Activated CD4-positive, alpha-beta T cell treated with anti-CD3 and anti-CD28 coated beads, Interleukin-2, amount 10 ng/mL, durations not matched to agents 7 days and 5 days (primary cell): Measurements from ENCODE around the gene ZYG11B. TPM values are rescaled to one million over a fixed set of nuclear protein-coding genes. Genes with fewer than 3 reads are reported as not detected.
"Not testable (repeated sequence)": the region's sequence is repeated elsewhere in the genome, so short reads cannot be mapped to it uniquely, and the experiment has no call there.

ENCODE experiments used
- CTCF ChIA-PET: fragments of 350-600 bp; sonication (Branson Sonifier 250); formaldehyde crosslinking; loops from one replicate; lab custom pipeline; 2021; ENCODE audit warnings: antibody characterized with exemption; lab: Charles Lee
- POLR2A ChIA-PET: fragments of 350-600 bp; sonication (Branson Sonifier 250); formaldehyde crosslinking; loops from one replicate; lab custom pipeline; 2021; ENCODE audit warnings: antibody characterized with exemption; lab: Charles Lee
- DNase-seq: peaks from one replicate; pipeline ENCODE4 v3.0.0-alpha.2; 2020
- H3K27ac Mint-ChIP-seq: one replicate; pipeline ENCODE4 v1.8.0; 2021; ENCODE audit warnings: mild to moderate bottlenecking, moderate library complexity, mixed read lengths
- H3K27me3 Mint-ChIP-seq: one replicate; pipeline ENCODE4 v1.8.0; 2021; ENCODE audit warnings: mixed read lengths
- H3K36me3 Mint-ChIP-seq: one replicate; pipeline ENCODE4 v1.8.0; 2021; ENCODE audit warnings: low read depth, mixed read lengths
- H3K4me1 Mint-ChIP-seq: one replicate; pipeline ENCODE4 v1.8.0; 2021; ENCODE audit warnings: mixed read lengths
- H3K4me3 Mint-ChIP-seq: one replicate; pipeline ENCODE4 v1.8.0; 2021; ENCODE audit warnings: mild to moderate bottlenecking, moderate library complexity, mixed read lengths
- H3K9me3 Mint-ChIP-seq: one replicate; pipeline ENCODE4 v1.8.0; 2021; ENCODE audit warnings: mixed read lengths
- total RNA-seq, 2 experiments: library from RNA; stranded (reverse); gene quantifications; one replicate each; pipeline ENCODE4 v1.2.3, GENCODE V29; 2021

The ZYG11B gene
- total RNA-seq, 2 experiments from 2014 or later = 14.5 to 14.8 TPM

DNA sequence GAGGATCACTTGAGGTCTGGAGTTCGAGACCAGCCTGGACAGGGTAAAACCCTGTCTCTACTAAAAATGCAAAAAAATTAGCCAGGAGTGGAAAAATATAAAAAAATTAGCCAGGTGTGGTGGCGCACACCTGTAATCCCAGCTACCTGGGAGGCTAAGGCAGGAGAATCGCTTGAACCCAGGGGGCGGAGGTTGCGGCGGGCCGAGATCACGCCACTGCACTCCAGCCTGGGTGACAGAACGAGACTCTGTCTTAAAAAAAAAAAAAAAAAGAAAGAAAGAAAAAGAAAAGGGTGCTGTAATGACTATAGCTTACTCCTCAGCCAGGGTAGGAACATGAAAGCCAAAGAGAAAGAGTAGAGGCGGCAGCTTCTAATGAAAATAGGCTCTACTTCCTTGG lies 32.9 kb upstream of the ZYG11B start:
- peaks cover 20% of the 10 kb centered on the region for H3K4me1 Mint-ChIP-seq
- H3K27ac Mint-ChIP-seq, DNase-seq, H3K27me3 Mint-ChIP-seq, H3K4me3 Mint-ChIP-seq, H3K9me3 Mint-ChIP-seq, POLR2A ChIA-PET: not testable (repeated sequence)
- peaks cover 23% of the 10 kb centered on the region for H3K36me3 Mint-ChIP-seq
- CTCF ChIA-PET = interaction anchor here (0.7 to 0.8 kb wide), 2 partner anchors 37 to 1272 kb away, joined by 3 to 4 read pairs; no protein-coding TSS in a partner anchor

GRCh38 chr1:52693843-52694242 lies 32.4 kb upstream of the ZYG11B start:
- POLR2A ChIA-PET = no interaction called here
- CTCF ChIA-PET = interaction anchor here (0.7 to 1.3 kb wide), 3 partner anchors 8 to 1272 kb away, joined by 3 to 5 read pairs (median 3); no protein-coding TSS in a partner anchor
- Mint-ChIP-seq H3K36me3 (peaks cover 19% of the 10 kb centered on the region), H3K4me1 (peaks cover 25% of the 10 kb centered on the region), H3K27me3 (no peaks in the 10 kb centered on the region), H3K9me3 (no peaks in the 10 kb centered on the region), H3K4me3 (no peak overlapping the region), H3K27ac (no peak overlapping the region)
- DNase-seq = no peak

- ChIA-PET CTCF (interaction anchor here (1.5 kb wide), 1 partner anchor 10 kb away, joined by 6 read pairs; no protein-coding TSS in a partner anchor), POLR2A (no interaction called here)
- H3K27ac Mint-ChIP-seq = no peak overlapping the region
- peaks cover 28% of the 10 kb centered on the region for H3K4me1 Mint-ChIP-seq
- no peak overlapping the region for H3K4me3 Mint-ChIP-seq
- DNase-seq = no peak
- no peaks in the 10 kb centered on the region for H3K9me3 Mint-ChIP-seq
- peaks cover 14% of the 10 kb centered on the region for H3K36me3 Mint-ChIP-seq
- H3K27me3 Mint-ChIP-seq = peaks cover 6% of the 10 kb centered on the region
These were observed 30.6 kb upstream of the ZYG11B start for GRCh38 chr1:52695627-52696026.

DNA sequence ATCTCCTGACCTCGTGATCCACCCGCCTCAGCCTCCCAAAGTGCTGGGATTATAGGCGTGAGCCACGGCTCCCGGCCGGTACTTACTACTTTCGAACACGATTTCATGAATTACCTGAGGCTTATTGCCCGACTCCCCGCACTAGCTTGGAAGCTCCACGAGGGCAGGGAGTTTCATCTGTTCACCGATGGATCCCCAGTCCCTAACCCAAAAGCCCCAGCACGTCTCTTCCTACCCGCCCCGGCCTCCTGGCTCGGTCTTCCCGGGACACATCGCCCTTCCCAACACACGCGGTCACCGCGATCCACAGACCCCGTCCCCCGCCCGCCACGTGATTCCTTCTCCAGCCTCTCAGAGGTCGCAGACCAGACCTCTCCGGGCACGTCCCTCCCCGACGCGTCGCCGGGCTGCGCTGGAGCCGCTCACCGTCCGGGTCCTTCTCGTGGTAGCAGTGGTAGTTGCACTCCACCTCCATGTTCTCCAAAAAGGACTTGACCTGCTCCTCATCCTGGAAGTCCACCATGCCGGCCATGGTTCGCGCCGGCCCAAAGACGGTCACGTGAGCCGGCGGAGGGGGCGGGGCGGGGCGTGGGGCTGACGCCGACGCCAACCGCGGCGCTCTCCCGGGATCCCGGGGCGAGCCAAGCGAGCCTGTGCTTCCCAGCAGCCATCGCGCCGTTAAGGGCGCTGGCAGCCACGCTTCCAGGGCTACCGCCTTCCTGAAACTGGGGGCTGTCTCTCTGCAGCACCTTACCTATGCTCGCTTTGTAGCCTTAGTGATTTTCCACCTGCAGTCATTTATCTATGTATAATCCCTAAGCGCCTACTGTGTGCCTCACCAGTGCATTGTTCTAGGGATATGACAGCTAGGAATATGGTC lies 28.2 kb upstream of the ZYG11B start, which contains the start of gene COA7:
COA7 (minus strand) TSS at position 553 of the 880 bp plus-strand sequence; CDS start at position 532, 21 bp downstream.
- POLR2A ChIA-PET = interaction anchor here (0.6 kb wide), 2 partner anchors 57 to 94 kb away, joined by 3 to 4 read pairs; no protein-coding TSS in a partner anchor

GRCh38 chr1:52702886-52703787 lies 23.1 kb upstream of the ZYG11B start:
- H3K27me3 Mint-ChIP-seq = peaks cover 11% of the 10 kb centered on the region
- H3K4me1 Mint-ChIP-seq = peaks cover 35% of the 10 kb centered on the region
- no peaks in the 10 kb centered on the region for H3K9me3 Mint-ChIP-seq
- CTCF ChIA-PET = interaction anchor here (1.2 to 2.5 kb wide), 4 partner anchors 10 to 561 kb away, joined by 3 to 9 read pairs (median 5); partner anchors contain the start of gene ZYG11B
- POLR2A ChIA-PET = no interaction called here
- H3K4me3 Mint-ChIP-seq = peak overlapping the region; percentile 74
- peak; percentile 87 for DNase-seq
- peak overlapping the region; percentile 94 for H3K27ac Mint-ChIP-seq
- no peaks in the 10 kb centered on the region for H3K36me3 Mint-ChIP-seq

More for the DNA sequence above, 28.2 kb upstream of the ZYG11B start, which contains the start of gene COA7:
- H3K4me1 Mint-ChIP-seq = peaks cover 39% of the 10 kb centered on the region
- peak within 1 kb of the TSS; percentile 92 for H3K4me3 Mint-ChIP-seq
- peak within 1 kb of the TSS; percentile 88 for H3K27ac Mint-ChIP-seq
- H3K27me3 Mint-ChIP-seq = peaks cover 9% of the 10 kb centered on the region
- peaks cover 2% of the 10 kb centered on the region for H3K36me3 Mint-ChIP-seq
- no peaks in the 10 kb centered on the region for H3K9me3 Mint-ChIP-seq
- DNase-seq = peak; percentile 66
- CTCF ChIA-PET = interaction anchor here (1.5 to 3.3 kb wide), 2 partner anchors 12 to 25 kb away, joined by 4 to 15 read pairs; no protein-coding TSS in a partner anchor

DNA sequence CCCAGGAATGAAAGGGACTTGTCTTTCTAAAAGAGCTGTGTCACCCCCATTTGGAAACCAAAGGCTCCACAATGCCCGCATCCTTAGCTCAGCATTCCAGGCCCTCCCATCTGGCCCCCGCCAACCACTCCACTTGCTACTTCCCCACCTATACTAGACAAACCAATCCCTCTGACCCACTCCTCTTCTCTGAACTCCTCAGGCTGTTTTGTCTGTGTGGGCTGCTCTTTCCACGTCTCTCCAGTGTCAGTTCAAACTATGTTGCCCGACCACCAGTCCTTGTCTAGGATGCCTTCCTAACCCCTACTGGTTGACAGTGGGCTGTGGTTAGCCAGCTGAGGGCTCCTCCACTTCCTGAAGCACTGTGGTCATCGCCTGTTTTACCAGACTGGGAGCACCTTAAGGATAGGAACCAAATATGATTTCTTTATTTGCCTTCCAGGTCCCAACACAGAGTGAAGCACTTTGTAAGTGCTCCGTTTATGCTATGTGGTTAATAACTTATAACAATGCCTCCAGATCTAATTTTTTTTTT lies 20.1 kb upstream of the ZYG11B start:
- ChIA-PET POLR2A (interaction anchor here (0.6 kb wide), 1 partner anchor 8 kb away, joined by 4 read pairs; no protein-coding TSS in a partner anchor), CTCF (interaction anchor here (1.0 kb wide), 1 partner anchor 11 kb away, joined by 5 read pairs; no protein-coding TSS in a partner anchor)
- DNase-seq = no peak
- peaks cover 7% of the 10 kb centered on the region for H3K27me3 Mint-ChIP-seq
- no peak overlapping the region for H3K4me3 Mint-ChIP-seq
- H3K9me3 Mint-ChIP-seq = no peaks in the 10 kb centered on the region
- H3K4me1 Mint-ChIP-seq = peaks cover 22% of the 10 kb centered on the region
- H3K27ac Mint-ChIP-seq = no peak overlapping the region
- H3K36me3 Mint-ChIP-seq = no peaks in the 10 kb centered on the region

GRCh38 chr1:52706941-52707926 lies 19.0 kb upstream of the ZYG11B start:
- H3K9me3 Mint-ChIP-seq = no peaks in the 10 kb centered on the region
- no peak overlapping the region for H3K27ac Mint-ChIP-seq
- POLR2A ChIA-PET = no interaction called here
- peaks cover 7% of the 10 kb centered on the region for H3K27me3 Mint-ChIP-seq
- peaks cover 20% of the 10 kb centered on the region for H3K4me1 Mint-ChIP-seq
- CTCF ChIA-PET = interaction anchor here (0.6 to 0.9 kb wide), 2 partner anchors 20 to 234 kb away, joined by 3 to 5 read pairs; no protein-coding TSS in a partner anchor
- no peak for DNase-seq
- no peaks in the 10 kb centered on the region for H3K36me3 Mint-ChIP-seq
- H3K4me3 Mint-ChIP-seq = no peak overlapping the region

- H3K9me3 Mint-ChIP-seq = no peaks in the 10 kb centered on the region
These were observed 18.2 kb upstream of the ZYG11B start for GRCh38 chr1:52707927-52708655.

GRCh38 chr1:52709016-52709415 lies 17.2 kb upstream of the ZYG11B start:
- CTCF ChIA-PET = interaction anchor here (0.7 to 1.0 kb wide), 2 partner anchors 8 to 1479 kb away, joined by 3 to 4 read pairs; no protein-coding TSS in a partner anchor
- Mint-ChIP-seq H3K9me3 (no peaks in the 10 kb centered on the region), H3K36me3 (no peaks in the 10 kb centered on the region), H3K27ac (no peak overlapping the region), H3K27me3 (peaks cover 7% of the 10 kb centered on the region), H3K4me3 (no peak overlapping the region), H3K4me1 (peaks cover 8% of the 10 kb centered on the region)
- DNase-seq = no peak
- POLR2A ChIA-PET = no interaction called here

More at GRCh38 chr1:52707927-52708655, 18.2 kb upstream of the ZYG11B start:
- ChIA-PET POLR2A (no interaction called here), CTCF (interaction anchor here (0.6 kb wide), 1 partner anchor 234 kb away, joined by 5 read pairs; no protein-coding TSS in a partner anchor)
- Mint-ChIP-seq H3K4me1 (peaks cover 15% of the 10 kb centered on the region), H3K36me3 (no peaks in the 10 kb centered on the region), H3K27ac (no peak overlapping the region), H3K4me3 (no peak overlapping the region), H3K27me3 (peaks cover 7% of the 10 kb centered on the region)
- no peak for DNase-seq

- H3K4me1 Mint-ChIP-seq = peaks cover 4% of the 10 kb centered on the region
- H3K9me3 Mint-ChIP-seq = no peaks in the 10 kb centered on the region
- no peaks in the 10 kb centered on the region for H3K36me3 Mint-ChIP-seq
- ChIA-PET POLR2A (no interaction called here), CTCF (interaction anchor here (1.2 to 2.7 kb wide), 2 partner anchors 10 to 27 kb away, joined by 3 to 9 read pairs; no protein-coding TSS in a partner anchor)
- peaks cover 3% of the 10 kb centered on the region for H3K27me3 Mint-ChIP-seq
- no peak overlapping the region for H3K4me3 Mint-ChIP-seq
- no peak overlapping the region for H3K27ac Mint-ChIP-seq
- DNase-seq = no peak
These were observed 12.7 kb upstream of the ZYG11B start for GRCh38 chr1:52713590-52713989.
